ENCODE measurements around the gene TTC5. TPM values are rescaled to one million over a fixed set of nuclear protein-coding genes. Genes with fewer than 3 reads are reported as not detected.

TTC5 gene
- polyA plus RNA-seq, 1 donor (not counting 4 experiments of a cell fraction or from before 2014, with no cell fraction given) = 19.2 TPM

GRCh38 chr14:20332431-20332787, 26.7 kb upstream of the TTC5 start:
- H3K9me1 ChIP-seq (ENCODE audit: control insufficient read depth, extremely low read depth, insufficient read depth, low read length) = no peaks in the 10 kb centered on the region
- peak overlapping the region; percentile 92 for H2AFZ ChIP-seq (ENCODE audit: control insufficient read depth, low read length)
- H3K4me3 ChIP-seq (ENCODE audit: control insufficient read depth in 2 of 3, extremely low read depth in 1 of 3, insufficient read depth in 2 of 3, low read depth in 1 of 3, low read length in 3 of 3) = peak overlapping the region; percentile 59 to 84 (median 73)
- peak overlapping the region; percentile 87 for H3K9ac ChIP-seq (ENCODE audit: control insufficient read depth, extremely low read depth, insufficient read depth, low read length)
- no peak for DNase-seq (ENCODE audit: low read depth, low spot score)
- no peaks in the 10 kb centered on the region for H3K27me3 ChIP-seq (ENCODE audit: control insufficient read depth, extremely low read depth, insufficient read depth, low read length)
- peaks cover 5 to 9% of the 10 kb centered on the region in 2 experiments for H3K36me3 ChIP-seq (ENCODE audit: control insufficient read depth in 2 of 2, extremely low read depth in 1 of 2, insufficient read depth in 2 of 2, low read length in 2 of 2)
- dilution Hi-C loops (cut with MboI; ENCODE audit: extremely low pct_ligation_motif_present, low sequenced_read_pairs) = no loop called here
- peak overlapping the region; percentile 91 for H3K4me2 ChIP-seq (ENCODE audit: control insufficient read depth, extremely low read depth, insufficient read depth, low read depth, low read length)
- no peak for FAIRE-seq
- H4K20me1 ChIP-seq (ENCODE audit: control insufficient read depth, extremely low read depth, insufficient read depth, low read length) = no peaks in the 10 kb centered on the region
- H3K27ac ChIP-seq (ENCODE audit: control insufficient read depth, insufficient read depth, low read length) = peak overlapping the region; percentile 67
- TF ChIP-seq EZH2 (IDR thresholded peaks at IDR 0.05; ENCODE audit: low read length) (no peak), CTCF (optimal IDR thresholded peaks at IDR 0.05 in 1 of 3, IDR thresholded peaks at IDR 0.05 in 1 of 3, conservative IDR thresholded peaks at IDR 0.05 in 1 of 3; ENCODE audit: extremely low read depth in 1 of 3, insufficient read depth in 2 of 3, low read length in 3 of 3) (no peak)
- peaks cover 19% of the 10 kb centered on the region for H3K4me1 ChIP-seq (ENCODE audit: control insufficient read depth, extremely low read depth, insufficient read depth, low read length)
- H3K9me3 ChIP-seq (ENCODE audit: control insufficient read depth, low read depth, low read length) = no peaks in the 10 kb centered on the region
- H3K79me2 ChIP-seq (ENCODE audit: control insufficient read depth, insufficient read depth, low read length) = peaks cover 53% of the 10 kb centered on the region

- peak overlapping the region in 2 of 3 experiments; percentile 24 to 25 for H3K4me3 ChIP-seq (ENCODE audit: control insufficient read depth in 2 of 3, extremely low read depth in 1 of 3, insufficient read depth in 2 of 3, low read depth in 1 of 3, low read length in 3 of 3)
- H3K4me2 ChIP-seq (ENCODE audit: control insufficient read depth, extremely low read depth, insufficient read depth, low read depth, low read length) = peak overlapping the region; percentile 62
- no peak overlapping the region for H2AFZ ChIP-seq (ENCODE audit: control insufficient read depth, low read length)
- dilution Hi-C loops (cut with MboI; ENCODE audit: extremely low pct_ligation_motif_present, low sequenced_read_pairs) = no loop called here
- H3K4me1 ChIP-seq (ENCODE audit: control insufficient read depth, extremely low read depth, insufficient read depth, low read length) = peaks cover 19% of the 10 kb centered on the region
- TF ChIP-seq EZH2 (IDR thresholded peaks at IDR 0.05; ENCODE audit: low read length) (no peak), CTCF (optimal IDR thresholded peaks at IDR 0.05 in 1 of 3, IDR thresholded peaks at IDR 0.05 in 1 of 3, conservative IDR thresholded peaks at IDR 0.05 in 1 of 3; ENCODE audit: extremely low read depth in 1 of 3, insufficient read depth in 2 of 3, low read length in 3 of 3) (no peak)
- FAIRE-seq (no peak), DNase-seq (ENCODE audit: low read depth, low spot score) (no peak)
- H4K20me1 ChIP-seq (ENCODE audit: control insufficient read depth, extremely low read depth, insufficient read depth, low read length) = no peaks in the 10 kb centered on the region
- no peaks in the 10 kb centered on the region for H3K27me3 ChIP-seq (ENCODE audit: control insufficient read depth, extremely low read depth, insufficient read depth, low read length)
- H3K9me1 ChIP-seq (ENCODE audit: control insufficient read depth, extremely low read depth, insufficient read depth, low read length) = no peaks in the 10 kb centered on the region
- no peak overlapping the region for H3K27ac ChIP-seq (ENCODE audit: control insufficient read depth, insufficient read depth, low read length)
- H3K79me2 ChIP-seq (ENCODE audit: control insufficient read depth, insufficient read depth, low read length) = peaks cover 64% of the 10 kb centered on the region
- no peak overlapping the region for H3K9ac ChIP-seq (ENCODE audit: control insufficient read depth, extremely low read depth, insufficient read depth, low read length)
- no peaks in the 10 kb centered on the region for H3K9me3 ChIP-seq (ENCODE audit: control insufficient read depth, low read depth, low read length)
- H3K36me3 ChIP-seq (ENCODE audit: control insufficient read depth in 2 of 2, extremely low read depth in 1 of 2, insufficient read depth in 2 of 2, low read length in 2 of 2) = peaks cover 8 to 15% of the 10 kb centered on the region in 2 experiments
Observed at GRCh38 chr14:20331053-20331613, 25.4 kb upstream of the TTC5 start.
